ENCODE results near the gene KRTAP10-11.
"Not testable (repeated sequence)": the region's sequence is repeated elsewhere in the genome, so short reads cannot be mapped to it uniquely, and the experiment has no call there.

The KRTAP10-11 gene

DNA sequence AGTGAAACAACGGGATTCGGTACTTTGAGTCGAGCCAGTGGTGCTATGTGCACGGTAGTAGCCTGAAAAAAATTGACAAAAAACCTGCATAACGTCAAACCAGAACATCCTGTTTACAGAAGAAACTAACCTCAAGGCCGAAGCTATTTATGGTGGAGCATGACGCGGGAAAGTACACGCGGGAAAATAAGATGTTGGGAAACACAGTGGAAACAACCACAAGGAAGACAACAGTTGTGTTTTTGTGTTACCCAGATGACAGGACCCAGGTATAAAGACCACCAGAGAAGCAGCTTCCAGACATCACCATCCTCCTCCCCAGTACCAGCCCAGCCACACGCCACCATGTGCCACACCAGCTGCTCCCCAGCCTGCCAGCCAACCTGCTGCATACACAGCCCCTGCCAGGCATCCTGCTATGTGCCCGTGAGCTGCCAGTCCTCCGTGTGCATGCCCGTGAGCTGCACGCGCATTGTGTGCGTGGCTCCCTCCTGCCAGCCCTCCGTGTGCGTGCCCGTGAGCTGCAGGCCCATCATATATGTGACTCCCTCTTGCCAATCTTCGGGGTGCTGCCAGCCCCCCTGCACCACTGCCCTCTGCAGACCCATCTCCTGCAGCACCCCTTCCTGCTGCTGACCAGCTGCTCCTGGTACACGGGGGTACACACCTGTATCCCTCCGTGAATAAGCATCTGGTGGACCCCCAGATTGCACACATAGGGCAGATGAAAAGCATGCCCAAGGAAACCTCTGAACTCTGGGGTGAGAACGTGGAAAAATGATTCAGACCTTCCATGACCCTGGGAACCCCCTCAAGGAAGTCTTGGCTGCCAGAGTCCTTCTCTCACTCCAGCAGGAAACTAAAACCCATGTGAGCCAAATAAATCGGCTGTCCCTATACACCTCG lies 11.7 kb downstream of the KRTAP10-11 start, which contains the start of gene KRTAP12-3:
TSS of gene KRTAP12-3 (plus strand) at position 298 of the 906 bp plus-strand sequence. CDS start at position 346, 48 bp downstream.
- DNase-seq = peak in 1 of 10 donors; percentile 24
- intact Hi-C loops (cut with DNase I) = no loop called here

DNA sequence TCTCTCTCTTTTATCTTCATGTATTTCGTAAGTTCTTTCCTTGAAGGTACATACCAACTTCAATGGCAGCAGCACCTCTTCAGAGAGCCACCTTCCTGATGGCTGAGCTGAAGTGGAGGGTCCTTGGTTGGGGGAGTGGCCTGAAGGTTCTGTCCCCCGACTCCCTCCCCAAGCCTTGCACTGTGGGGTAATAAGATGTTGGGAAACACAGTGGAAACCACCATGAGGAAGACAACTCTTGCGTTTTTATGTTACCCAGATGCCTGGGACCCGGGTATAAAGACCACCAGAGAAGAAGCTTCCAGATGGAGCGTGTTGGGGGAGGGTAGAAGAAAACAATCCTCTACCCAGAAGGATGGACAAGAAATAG lies 12.3 kb downstream of the KRTAP10-11 start:
- intact Hi-C loops (cut with DNase I) = no loop called here
- peak in 1 of 10 donors; percentile 13 for DNase-seq

- peak in 1 of 10 donors; percentile 25 for DNase-seq
- intact Hi-C loops (cut with DNase I) = no loop called here
Observed at GRCh38 chr21:44658913-44659595, 12.8 kb downstream of the KRTAP10-11 start.

DNA sequence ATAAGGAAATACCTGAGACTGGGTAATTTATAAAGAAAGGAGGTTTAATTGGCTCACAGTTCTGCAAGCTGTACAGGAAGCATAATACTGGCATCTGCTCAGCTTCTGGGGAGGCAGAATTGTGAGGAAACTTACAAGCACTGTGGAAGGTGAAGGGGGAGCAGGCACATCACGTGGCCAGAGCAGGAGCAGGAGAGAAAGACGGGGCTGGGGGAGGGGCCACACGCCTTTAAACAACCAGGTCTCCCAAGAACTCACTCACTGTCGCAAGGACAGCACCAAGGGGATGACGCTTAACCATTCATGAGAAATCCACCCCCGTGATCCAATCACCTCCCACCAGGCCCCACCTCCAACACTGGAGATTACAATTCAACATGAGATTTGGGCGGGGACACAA lies 15.4 kb downstream of the KRTAP10-11 start:
- DNase-seq; intact Hi-C loops (cut with DNase I): not testable (repeated sequence)

DNA sequence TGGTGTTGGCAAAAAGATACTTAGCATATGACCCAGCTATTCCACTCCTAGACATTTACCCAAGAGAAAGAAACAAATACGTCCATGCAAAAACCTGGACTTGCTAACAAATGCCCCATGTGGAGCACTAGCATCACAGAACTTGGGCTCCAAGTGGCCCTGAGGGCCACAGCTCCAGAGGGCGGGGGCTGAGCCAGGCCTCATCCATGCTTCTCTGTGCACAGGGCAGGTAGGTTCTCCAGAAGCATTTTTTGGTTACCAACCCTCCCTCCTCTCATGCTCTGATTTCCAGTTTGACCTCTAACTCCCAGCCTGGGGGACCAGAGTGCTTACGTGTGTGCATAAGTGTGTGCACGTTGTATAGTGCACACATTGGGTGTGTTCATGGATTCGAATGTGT lies 18.5 kb downstream of the KRTAP10-11 start:
- intact Hi-C loops (cut with DNase I) = no loop called here
- DNase-seq = peak in 1 of 10 donors; percentile 22

DNA sequence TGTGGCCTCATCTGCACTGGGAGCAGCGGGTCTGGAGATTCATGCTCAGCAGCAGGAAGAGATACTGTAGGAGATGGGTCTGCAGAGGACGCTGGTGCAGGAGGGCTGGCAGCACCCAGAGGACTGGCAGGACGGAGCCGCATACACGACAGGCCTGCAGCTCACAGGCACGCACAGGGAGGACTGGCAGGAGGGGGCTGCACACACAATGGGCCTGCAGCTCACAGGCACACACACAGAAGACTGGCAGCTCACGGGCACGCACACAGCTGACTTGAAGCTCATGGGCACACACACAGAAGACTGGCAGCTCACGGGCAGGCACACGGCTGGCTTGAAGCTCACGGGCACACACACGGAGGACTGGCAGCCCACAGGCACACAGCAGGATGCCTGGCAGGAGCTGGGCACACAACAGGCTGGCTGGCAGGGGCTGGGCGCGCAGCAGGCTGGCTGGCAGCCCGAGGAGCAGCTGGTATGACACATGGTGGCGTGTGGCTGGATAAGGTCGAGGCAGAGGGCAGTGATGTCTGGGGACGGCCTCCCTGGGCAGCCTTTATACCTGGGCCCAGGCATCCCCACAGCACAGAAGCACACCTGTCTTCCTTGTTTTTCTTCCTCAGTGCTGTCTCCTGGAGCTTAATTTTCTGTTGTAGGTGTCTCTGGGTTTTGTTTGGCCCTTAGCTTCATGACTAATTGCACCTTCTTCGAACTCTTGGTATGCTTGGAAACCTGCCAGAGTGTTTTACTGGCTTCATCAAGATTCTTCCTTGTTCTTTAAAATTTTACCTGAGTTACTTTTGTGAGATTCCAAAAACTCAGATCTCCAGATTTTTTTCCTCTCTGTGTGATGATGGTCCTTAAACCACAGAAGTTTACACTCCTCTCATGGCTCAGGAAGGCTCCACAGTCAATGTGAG lies 20.4 kb downstream of the KRTAP10-11 start, which contains the start of gene KRTAP12-2:
TSS of gene KRTAP12-2 (minus strand) at position 527 of the 920 bp plus-strand sequence. CDS start at position 486, 41 bp downstream.
- DNase-seq = peak in 1 of 10 donors; percentile 65

GRCh38 chr21:44667612-44668011 lies 21.4 kb downstream of the KRTAP10-11 start:
- intact Hi-C loops (cut with DNase I) = no loop called here
- no peak for DNase-seq

More for the DNA sequence above, 20.4 kb downstream of the KRTAP10-11 start, which contains the start of gene KRTAP12-2:
- intact Hi-C loops (cut with DNase I) = no loop called here

DNA sequence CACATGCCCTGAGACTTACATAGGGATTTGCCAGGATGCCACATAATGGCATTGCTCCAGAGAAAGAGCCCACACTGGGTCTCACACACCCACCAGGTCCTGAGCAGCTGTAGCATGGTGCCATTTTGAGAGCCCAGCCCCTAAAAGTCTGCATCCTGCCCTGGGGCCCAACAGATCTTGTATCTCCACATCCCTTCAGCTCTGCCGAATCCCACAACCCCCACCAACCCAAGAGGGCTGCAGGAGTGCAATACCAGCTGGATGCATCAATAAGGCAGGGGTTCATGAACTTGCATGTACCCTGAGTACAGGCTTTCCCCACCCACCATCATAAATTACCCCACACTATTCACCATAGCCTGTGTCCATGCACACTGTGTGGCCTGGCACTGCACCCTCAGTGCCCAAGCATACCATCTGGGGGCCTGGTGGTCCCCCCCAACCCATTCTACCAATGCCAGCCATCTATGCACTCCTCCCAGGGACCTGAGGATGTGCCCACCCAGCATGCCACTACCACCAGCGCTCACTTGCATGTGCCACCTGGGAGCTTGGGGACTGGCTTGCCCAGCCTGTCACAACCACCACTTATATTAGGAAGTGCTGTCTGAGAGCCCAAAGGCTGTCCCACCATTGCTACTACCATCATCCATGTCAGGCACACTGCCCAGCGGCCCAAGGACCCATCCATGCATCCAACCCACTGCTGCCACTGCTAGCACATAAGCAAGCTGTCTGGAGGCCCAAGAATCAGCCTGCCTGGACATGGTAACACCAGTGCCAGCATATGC lies 24.6 kb downstream of the KRTAP10-11 start:
- intact Hi-C loops (cut with DNase I) = no loop called here

GRCh38 chr21:44671911-44672310 lies 25.7 kb downstream of the KRTAP10-11 start:
- intact Hi-C loops (cut with DNase I) = no loop called here
- DNase-seq = no peak

More for the DNA sequence above, 24.6 kb downstream of the KRTAP10-11 start:
- peak in 1 of 10 donors; percentile 54 for DNase-seq

GRCh38 chr21:44677881-44678280 lies 31.7 kb downstream of the KRTAP10-11 start:
- peak in 1 of 10 donors; percentile 40 for DNase-seq
- intact Hi-C loops (cut with DNase I) = no loop called here

- intact Hi-C loops (cut with DNase I) = no loop called here
- peak in 1 of 10 donors; percentile 62 for DNase-seq
Observed at GRCh38 chr21:44681152-44681551, 34.9 kb downstream of the KRTAP10-11 start.

- DNase-seq = peak in 1 of 10 donors; percentile 49
- intact Hi-C loops (cut with DNase I) = no loop called here
Observed at GRCh38 chr21:44681861-44682579, 35.8 kb downstream of the KRTAP10-11 start, which contains the start of gene KRTAP12-1. Gene KRTAP12-1 (minus strand): TSS chr21:44682163. CDS start chr21:44682123, 40 bp downstream.

DNA sequence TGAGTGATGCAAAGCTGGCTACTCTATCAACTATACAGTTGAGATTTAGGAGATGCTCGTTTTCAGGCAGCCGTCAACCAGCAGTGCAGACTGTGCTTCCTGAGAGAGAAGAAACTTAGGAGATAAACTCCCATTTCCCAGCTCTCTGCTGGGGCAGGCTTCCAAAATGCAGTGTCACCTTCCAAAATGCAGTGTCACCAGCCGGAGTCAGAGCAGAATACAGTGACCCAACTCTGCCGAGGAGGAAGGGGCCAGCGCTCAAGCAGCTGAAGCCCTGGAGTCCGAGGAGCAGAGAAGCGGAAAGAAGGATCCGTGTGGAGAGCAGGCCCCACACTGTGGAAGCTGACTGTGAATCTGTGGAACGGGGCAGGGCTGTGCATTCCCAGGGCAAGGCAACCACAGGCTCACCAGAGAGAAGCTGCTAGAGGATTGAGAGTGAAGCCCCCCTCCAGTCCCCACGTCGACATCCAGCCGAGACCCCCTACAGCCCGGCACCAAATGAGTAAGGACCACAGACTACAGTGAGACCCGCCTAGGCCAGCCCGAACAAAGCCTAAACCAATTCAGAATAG lies 36.5 kb downstream of the KRTAP10-11 start:
- intact Hi-C loops (cut with DNase I) = no loop called here
- DNase-seq = no peak

GRCh38 chr21:44684077-44684476 lies 37.9 kb downstream of the KRTAP10-11 start:
- intact Hi-C loops (cut with DNase I) = no loop called here
- no peak for DNase-seq

DNA sequence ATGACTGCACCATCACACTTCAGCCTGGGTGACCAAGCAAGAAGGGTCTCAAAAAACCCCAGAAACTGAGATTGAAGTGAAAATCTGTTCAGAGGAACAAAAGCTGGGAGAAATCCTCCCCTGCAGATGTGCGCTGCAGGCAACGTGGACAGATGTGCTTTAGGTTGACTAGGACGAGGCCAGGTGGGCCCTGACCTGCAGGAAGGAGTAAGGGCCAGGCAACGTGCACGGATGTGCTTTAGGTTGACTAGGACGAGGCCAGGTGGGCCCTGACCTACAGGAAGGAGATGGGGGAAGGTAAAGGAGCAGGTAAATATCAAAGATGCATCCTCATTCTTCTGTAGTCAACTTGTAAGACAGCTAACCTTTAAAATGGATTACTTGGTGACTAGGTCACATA lies 38.3 kb downstream of the KRTAP10-11 start:
- DNase-seq = peak in 1 of 10 donors; percentile 43
- intact Hi-C loops (cut with DNase I) = no loop called here

- intact Hi-C loops (cut with DNase I); DNase-seq: not testable (repeated sequence)
Observed at GRCh38 chr21:44685050-44685449, 38.8 kb downstream of the KRTAP10-11 start.

DNA sequence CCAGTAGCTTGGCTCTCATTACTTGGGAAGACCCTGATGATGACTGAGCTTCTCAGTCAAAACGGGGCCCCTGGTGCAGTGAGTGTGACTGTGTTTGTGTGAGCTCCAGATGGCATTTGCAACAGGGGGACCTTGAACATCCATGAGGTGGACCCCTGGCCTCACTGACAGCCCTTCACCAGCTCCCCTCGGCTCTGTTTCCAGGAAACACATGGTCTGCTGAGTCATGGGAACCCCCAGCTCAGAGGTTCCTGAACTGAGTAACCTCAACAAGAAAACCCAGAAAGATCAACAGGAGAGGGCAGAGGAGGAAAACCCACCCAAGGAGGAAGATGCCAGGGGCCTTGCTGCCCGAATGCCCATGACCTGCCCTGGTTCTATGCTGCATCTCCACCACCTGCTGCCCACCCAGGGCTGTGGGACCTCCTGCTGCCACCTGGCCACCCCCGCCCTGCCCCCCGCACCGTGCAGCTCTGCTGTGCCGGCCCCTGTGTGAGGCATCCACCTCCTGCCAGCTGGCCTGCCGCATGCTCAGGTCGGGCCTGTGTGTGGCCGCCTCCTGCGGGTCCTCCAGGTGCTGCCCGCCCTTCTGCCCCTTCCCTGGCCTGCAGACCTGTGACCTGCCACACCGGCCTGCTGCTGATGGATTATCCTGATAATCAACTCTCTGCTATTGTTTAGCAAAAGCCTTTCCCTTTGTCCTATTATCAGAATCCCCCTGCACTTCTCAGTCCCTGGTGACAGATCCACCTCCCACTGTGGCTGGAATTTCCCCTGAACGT lies 40.0 kb downstream of the KRTAP10-11 start:
- intact Hi-C loops (cut with DNase I) = no loop called here
- DNase-seq = peak in 2 of 10 donors; percentile 48 to 77

Data from posterior cingulate gyrus (tissue), 11 donors.